GM19240 (cell line): Measurements from ENCODE around the gene ABCA7.
A peak's percentile ranks its signal among the peaks of the same experiment; 100 is the strongest.

Experiments
- DNase-seq: peaks from one replicate; pipeline ENCODE4 v3.0.0; 2011; ENCODE audit warnings: low spot score; ENCODE audit not compliant: insufficient read length

Gene ABCA7

DNA sequence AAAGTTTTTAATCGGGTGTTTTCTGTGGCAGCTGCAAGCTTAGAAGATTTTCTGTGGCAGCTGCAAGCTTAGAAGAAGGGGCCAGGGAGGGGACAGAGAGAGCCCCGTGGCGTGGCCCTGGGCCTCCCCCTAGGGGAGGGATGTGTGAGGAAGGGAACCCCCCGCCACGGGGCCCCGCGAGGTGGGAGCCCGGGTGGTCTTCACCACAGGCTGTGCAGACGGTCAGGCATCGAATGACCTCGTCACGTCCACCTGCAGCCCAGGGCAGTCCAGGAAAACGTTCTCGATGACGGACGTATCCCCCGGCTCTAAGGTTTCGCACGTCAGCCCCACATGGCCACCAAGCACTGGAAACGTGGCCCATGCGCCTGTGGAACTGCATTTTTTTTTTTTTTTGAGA is 46.7 kb downstream of the ABCA7 start:
- DNase-seq, result no peak

DNA sequence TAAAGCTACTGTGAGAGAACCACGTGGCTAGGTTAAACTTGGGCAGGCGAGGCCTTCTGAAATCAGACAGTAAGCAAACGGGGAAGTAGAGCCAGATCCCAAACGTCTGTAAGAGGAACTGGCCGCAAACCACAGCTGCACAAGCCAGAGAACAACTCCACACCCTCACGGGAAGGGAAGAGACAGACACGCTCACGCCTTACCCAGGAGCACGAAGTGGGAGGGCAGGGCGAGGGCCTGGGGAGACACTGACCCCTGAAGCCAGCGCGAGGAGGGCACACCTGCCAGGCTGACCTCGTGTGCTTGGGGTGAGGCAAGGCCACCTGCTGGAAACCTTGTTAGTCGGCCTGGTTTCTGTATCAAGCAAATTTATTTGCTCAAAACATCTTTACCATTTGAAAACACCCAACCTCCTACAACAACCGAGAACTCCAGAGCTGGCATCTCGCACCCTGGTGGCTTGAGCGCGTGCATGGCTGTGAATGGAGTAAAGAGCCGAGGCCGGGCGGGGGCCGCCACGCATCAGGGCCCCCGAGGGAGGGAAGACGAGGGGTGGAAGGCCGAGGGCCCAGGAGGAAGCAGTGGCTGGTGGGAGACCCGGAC is 48.0 kb downstream of the ABCA7 start:
- peak; percentile 53 for DNase-seq

DNA sequence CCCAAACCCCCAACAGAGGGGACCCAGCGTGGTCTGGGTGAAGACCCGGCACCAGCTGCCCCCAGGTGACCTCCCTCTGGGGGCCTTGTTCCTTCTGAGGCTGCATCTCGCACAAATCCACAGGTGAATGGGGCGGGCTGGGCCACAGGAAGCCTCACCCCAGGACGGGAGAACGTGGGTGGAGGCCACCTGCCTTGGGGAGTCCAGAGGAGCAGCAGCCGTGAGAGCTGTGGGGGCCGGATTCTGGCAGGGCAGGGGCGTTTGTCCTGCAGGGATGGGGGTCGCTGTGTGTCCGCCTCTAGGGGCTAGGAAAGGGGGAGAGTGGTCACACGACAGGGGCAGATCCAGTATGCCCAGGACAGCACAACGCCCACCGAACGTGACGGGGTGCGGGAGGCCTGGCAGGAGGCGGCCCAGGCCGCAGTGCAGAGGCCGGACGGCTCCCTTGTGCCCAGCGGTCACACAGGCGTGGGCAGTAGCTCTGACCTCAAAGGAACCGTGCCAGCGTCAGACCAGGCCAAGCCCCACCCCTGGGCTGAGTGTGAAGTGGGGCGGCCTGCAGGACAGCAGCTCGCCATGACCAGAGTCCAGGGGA is 48.6 kb downstream of the ABCA7 start:
- DNase-seq, result no peak

DNA sequence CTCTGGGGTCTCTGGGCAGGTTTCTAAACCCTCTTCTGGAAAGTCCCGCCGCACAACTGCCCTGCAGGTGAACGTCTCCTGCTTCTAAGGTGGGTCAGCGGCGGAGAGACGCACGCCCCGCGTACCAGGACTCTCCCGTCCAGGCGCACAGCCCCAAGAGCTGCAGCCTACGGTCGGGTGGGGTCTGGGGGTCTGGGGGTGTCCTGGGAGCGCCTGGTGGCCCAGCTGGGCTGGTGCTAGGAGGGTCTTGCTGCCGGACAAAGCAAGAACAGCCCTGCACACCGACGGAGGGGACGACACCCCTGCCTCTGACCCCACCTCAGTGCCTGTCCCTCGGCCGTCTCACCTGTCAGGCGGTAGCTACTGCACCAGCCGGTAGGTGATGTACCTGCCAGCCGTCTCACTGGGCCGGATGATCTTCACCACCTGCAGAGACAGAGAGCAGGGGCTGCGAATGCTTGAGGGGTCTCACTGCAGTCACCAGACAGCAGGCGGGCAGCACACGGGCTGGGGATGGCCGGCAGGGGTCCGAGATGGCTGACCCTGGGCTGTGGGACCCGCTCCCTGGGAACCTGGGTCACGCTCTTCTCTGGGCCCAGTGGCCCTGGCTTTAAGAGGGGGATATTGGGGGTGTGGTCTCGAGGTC is 49.3 kb downstream of the ABCA7 start:
- no peak for DNase-seq

DNA sequence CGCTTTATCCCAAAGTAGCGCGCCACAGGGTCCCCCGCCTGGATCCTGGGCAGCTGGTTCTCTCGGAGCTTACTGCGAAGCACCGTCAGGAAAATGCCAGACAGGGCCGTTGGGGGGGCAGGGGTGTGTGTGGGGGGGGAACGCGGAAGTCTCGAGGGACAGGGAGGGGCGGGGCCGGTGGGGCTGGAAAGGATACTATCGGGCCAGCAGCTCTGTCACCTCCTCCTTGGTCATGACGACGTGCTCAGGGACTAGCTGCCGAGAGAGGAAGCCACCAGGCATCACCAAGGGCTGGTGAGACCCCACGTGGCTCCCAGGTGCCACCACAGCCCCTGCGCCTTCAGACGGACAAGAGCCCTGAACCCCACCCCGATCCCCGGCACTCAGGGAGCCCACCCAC is 50.0 kb downstream of the ABCA7 start:
- no peak for DNase-seq

DNA sequence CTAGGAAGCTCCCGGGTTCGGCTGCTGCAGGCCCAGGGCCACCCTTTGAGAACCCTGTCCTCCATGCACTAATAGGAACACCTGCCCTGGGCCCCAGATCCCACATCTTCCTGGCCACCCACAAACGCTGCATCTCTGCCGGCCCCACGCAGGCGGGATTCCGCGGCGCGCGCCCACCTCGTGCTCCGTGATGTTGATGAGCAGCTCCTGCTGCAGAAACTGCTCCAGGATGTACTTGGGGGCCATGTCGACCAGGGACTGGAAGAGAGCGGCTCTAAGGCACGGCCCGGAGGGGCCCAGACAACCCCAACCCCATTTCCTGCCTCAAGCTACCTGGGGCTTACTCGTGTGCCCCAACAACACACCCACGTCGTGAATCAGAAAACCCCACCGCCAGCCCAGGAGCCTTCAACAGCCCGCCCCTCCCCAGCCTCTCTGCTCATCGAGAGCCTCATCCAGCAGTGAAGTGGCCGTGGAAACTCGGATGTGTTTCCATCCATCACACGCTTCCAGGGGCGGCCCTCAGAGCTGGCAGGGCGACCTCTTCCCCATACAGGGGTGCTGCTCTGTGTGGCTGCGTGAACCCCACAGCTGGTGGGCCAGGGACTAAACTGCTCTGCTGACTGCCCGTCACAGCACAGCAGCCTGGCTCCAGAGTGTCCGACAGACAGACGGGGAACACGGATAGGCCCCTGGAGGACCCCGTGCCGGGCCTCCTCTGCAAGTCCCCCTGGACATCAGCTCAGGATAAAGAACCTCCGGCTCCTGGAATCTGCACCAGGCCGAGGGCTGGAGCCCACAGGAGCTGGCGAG is 51.0 kb downstream of the ABCA7 start:
- no peak for DNase-seq

DNA sequence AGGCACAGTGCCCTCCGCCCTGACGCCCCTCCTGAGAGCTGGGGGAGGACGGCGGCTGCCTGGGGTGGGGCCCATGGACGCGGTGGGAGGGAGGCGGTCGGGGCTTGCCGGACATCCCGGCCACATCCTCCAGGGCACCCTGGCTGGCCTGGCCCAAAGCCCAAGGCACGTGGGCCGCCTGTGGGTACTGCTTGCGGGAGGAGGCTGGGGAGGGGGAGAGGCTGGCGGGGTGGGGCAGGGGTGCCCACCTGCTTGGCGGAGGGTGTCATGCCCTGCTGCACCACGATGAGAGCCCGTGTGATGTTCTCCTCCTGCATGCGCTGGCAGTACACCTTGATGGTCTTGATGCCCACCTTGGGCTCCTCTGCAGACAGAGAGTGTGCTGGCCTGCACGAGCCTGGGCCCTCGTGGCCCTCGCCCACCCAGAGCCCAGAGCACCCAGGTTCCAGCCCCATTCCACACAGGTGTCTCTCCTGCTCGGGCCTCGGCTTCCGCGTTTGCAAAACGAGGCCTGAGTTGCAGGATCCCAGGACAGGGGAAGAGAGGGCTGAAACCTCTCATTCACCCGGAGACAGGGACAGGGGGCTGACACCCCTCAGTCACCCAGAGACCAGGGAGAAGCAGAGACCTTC is 51.8 kb downstream of the ABCA7 start:
- DNase-seq, result no peak

DNA sequence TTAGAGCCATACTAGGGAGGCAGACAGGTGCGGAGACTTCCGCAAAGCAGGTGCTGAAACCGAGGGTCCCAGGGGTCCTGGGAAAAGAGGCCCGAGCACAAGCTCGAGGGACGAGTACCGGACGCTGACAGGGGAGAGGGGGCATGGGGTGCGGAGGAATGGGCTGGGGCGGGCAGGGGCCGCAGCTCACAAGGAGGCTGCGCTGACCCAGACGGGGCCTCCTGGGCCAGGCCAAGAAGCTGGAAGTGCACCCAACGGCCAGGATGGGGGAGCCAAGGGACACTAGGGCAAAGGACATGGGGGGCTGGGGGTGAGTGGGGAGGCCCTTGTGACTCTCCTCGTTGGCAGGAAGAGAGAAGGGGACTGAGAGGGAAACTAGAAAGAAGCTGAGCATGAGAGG is 53.4 kb downstream of the ABCA7 start:
- no peak for DNase-seq

DNA sequence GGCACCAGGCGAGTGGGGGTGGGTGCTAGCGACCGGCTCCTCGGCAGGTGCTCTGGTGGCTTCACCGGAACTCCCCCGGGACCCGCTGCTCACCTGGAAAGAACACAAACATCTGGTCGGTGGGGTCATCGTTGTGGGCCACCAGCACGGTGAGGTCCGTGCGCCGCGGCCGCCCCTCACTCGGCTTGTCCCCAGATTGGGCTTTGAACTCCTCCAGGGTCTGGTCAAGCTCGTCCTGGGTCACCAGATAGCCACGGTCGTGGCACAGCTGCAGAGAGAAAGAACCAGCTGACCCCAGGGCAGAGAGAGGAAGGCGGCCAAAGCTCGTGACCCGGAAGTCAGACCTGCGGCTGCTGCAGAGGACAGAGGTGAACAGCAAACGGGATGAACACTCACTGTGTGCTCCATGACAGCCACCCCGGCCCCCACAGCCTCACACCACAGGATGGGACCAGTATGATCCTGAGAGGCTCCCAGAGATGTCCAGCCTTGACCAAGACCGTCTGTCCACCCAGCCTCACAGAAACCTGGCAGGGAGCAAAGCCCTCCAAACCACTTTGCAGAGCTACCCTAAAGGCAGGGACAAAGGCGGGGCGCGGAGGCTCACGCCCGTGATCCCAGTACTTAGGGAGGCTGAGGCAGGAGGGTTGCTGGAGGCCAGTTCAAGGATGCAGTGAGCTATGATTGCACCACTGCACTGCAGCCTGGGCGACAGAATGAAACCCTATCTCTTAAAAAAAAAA is 54.1 kb downstream of the ABCA7 start:
- no peak for DNase-seq

DNA sequence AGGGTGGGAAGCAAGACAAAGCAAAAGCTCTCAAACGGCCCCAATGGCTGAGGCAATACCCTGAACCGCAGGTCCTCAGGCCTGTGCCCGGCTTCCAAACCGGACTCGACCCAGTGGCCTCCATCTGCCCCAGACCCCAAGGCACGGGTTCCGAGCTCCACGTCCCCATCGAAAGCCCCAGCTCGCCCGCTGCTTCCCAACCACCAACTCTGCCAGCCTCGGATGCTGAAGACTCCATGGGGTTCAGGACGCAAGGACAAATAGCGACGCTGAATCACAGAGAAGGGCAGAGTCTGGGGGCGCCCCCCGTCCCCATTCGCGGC is 54.7 kb downstream of the ABCA7 start:
- no peak for DNase-seq

DNA sequence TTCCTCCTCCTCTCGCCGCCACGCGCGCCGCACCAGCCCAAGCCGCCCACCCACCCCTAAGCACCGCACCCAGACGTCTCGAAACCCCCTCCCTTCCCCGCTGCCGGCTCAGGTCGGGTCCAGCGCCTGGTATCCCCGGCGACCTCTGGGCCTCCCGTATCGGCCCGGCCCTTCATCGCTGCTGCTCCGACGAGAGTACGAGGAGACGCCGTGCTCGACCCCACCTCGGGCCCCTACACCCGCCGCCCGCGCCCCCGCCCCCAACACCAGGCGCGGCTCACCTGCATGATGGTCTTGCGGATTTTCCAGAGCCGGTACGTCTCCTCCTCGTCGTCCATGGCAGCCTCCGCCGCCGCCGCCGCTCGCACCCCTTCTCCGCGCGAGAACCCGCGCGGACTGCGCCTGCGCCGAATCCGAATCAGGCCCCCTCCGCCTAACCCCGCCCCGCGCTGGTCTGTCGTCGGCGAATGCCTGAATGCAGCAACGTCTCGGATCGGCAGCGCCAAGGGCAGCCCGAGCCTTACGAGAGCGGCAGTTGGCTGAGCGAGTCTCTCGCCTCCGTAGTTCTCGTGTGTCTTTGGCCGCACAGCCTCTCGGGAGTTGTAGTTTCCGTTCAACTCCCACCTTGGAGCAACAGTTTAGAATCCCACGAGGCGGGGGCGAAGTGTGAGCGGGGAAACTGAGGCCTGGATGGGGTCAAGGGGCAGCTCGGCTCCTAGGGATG is 55.2 kb downstream of the ABCA7 start, which contains the start of gene POLR2E:
TSS of gene POLR2E (minus strand) at position 398 of the 724 bp plus-strand sequence. CDS start at position 338, 60 bp downstream.
- DNase-seq, result peak; percentile 98

DNA sequence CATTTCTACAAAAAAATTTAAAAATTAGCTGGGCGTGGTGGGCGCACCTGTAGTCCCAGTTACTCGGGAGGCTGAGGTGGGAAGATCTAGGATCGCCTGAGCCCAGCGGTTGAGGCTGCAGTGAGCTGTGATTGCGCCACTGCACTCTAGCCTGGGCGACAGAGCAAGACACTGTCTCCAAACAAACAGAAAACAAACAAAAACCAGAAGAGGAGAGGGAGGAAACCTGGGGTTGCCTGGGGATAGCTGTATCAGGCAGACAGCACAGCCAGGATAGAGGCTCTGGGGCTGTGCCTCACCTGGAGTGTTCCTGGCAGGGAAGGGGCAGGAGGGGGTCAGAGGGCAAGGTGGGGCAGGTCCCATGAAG is 57.9 kb downstream of the ABCA7 start:
- no peak for DNase-seq

DNA sequence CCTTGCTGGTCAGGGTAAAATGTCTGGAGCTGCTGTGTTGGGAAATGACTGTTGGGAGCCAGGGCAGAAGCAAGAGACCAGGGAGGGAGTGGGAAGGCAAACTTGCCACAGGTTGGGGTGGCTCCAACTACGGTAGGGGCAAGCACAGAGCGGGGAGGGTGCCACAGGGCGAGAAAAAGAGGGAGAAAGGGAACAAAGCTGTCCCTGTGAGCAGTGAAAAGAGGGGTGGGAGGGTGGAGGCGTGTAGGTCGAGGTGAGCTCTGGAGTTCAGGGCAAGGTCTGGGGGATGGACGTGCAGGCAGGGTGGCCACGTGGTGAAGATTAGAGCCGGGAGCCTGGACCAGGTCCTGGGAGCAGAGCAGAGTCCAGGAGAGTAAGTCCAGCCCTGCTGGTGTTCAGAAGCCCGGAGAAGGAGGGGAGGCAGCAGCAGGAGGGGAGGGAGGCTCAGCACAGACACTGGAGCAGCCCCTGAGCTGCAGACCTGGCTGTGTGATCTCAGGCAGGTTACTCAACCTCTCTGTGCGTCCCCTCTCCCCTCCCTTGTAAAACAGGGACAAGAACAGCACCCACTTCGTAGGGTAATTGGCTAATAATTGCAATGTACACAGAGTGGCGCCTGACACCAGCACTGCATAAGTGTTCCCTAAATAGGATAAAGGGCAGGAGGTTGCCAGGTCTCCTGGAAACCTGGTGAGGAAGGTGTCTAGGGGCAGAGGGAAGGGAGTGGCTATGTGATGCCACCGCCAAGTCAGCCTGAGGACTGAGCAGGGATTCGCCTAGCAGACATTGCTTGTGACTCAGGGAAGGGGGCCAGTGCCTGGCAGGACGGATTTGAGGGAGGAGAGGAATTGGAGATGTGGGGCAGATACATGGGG is 58.5 kb downstream of the ABCA7 start:
- no peak for DNase-seq

DNA sequence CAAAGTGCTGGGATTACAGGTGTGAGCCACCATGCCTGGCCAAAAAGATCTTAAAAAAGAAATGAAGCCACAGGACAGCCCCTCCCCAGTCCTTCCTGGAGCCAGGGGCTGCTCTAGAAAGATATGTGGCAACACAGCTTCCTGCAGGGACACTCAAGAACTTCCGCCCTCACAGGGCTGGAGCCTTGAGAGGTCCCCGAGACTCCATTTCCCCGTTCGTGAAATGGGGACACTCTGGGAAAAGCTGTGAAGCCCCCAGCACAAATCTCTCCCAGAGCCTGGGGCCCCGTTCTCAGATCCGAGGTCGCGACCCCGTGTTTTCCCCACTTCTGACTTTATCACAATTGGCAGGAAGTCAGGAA is 61.4 kb downstream of the ABCA7 start:
- DNase-seq, result no peak

DNA sequence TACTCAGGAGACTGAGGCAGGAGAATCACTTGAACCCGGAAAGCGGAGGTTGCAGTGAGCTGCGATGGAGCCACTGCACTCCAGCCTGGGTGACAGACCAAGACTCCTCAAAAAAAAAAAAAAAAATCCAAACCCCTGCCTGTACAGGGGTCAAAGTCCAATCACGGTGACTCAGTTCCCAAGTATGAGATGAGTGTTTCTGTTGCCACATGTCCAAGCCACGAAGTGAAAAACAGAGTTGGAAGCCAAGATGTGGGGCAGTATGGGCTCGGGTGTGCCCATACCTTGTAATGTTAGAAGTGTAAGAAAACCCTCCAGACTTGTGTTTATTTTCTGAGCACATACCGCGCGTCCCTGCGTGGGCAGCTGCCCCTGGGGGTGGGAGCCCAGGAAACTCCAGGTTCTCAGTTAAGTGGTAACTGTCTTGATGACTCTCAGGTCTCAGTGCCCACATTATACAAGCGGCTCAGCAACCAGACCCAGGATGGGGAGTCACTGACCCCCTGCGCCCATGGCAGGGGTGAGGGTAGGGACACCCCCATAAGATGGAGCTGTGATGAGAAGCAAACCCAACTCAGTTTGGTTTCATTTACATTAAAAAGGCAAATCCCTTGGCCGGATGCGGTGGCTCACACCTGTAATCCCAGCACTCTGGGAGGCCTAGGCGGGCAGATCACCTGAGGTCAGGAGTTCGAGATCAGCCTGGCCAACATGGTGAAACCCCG is 62.7 kb downstream of the ABCA7 start:
- DNase-seq, result no peak

DNA sequence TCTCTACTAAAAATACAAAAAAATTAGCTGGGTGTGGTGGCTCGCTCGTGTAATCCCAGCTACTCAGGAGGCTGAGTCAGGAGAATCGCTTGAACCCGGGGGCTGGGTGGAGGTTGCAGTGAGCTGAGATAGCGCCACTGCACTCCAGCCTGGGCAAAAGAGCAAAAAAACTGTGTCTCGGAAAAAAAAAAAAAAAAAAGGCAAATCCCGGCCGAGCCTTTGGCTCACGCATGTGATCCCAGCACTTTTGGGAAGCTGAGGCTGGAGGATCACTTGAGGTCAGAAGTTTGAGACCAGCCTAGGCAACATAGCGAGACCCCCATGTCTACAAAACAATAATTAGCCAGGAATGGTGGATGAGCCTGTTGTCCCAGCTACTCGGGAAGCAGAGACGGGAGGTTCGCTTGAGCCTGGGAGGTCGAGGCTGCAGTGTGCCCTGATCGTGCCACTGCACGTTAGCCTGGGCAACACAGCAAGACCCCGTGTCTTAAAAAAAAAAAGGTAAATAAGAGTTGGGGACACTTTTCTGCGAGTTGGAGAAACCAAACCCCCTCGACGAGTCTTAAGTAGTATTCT is 63.3 kb downstream of the ABCA7 start:
- DNase-seq, result no peak

DNA sequence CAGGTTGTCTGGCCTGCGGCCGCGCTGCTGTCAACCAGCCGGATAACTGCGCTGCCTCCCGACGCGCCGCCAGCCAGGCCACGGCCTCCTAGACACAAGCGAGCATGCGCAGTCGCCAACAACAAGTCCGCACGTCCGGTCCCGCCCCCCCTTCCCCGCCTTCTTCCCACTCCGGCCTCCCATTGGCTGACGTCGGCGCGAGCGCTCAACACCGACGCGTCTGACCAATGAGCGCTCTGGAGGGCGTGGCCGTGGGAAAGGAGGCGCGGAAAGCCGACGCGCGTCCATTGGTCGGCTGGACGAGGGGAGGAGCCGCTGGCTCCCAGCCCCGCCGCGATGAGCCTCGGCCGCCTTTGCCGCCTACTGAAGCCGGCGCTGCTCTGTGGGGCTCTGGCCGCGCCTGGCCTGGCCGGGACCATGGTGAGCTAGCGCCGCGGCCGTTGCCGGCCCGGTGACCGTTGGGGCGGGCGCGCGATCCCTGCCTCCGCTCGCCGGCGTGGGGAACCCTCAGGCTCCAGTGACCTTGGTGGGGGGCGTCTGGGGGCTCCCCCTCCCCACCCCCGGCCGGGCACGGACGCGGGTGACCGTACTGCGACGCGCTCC is 63.9 kb downstream of the ABCA7 start, which contains the start of gene GPX4:
TSS of gene GPX4 (plus strand) at position 287 of the 603 bp plus-strand sequence. CDS start at position 337, 50 bp downstream.
- DNase-seq, result peak; percentile 100
